ENCODE data around the gene PPP2R5A. TPM values are rescaled to one million over a fixed set of nuclear protein-coding genes. Genes with fewer than 3 reads are reported as not detected.

The PPP2R5A gene
- total and polyA plus RNA-seq, 2 of the 13 experiments (the other 11 are each of a cell fraction or from before 2014, with no cell fraction given), result 22.0 to 31.4 TPM

DNA sequence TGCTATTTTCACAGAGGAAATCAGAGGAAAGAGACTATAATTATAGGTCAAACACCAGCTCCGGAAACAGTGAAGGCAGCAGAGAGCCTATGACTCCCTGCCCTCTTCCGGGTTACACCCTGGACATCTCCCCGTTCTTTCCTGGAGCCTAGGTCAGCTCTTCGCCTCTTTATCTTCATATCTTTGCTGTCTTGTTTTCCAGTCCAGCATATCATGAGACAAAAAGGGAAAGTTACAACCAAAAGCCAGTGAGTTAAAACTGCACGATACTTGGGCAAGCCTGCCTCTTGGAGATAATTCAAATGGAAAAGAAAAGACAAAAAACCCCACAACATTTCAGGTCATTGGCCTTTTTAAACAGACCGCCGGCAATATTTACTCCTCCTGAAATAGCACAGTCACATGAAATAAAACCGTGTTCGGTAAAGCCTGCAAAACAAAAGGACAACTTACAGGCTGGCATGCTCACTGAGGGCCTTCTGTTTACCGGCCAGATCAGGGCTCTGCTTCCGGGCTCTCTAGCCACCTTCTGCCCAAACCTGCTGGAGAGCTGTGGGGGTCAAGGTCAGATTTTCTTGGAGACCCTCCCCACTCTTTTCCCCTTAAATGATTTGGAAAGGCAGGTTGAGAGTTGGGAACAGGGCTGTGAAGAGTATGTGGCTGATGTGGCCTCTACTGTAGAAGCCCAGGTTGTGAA, 42.8 kb upstream of the PPP2R5A start (continued):
- TF ChIP-seq ZMAT3 (CRISPR knock-in tag; conservative IDR thresholded peaks at IDR 0.05) (no peak), ZNF597 (CRISPR knock-in tag; IDR thresholded peaks at IDR 0.05) (no peak), ZNF605 (CRISPR knock-in tag; IDR thresholded peaks at IDR 0.05) (no peak), POGZ (CRISPR knock-in tag; IDR thresholded peaks at IDR 0.05) (no peak; the same call in 1 of the 2 replicates), ZNF556 (CRISPR knock-in tag; IDR thresholded peaks at IDR 0.05; ENCODE audit: borderline replicate concordance) (no peak), FOXM1 (CRISPR knock-in tag; IDR thresholded peaks at IDR 0.05) (no peak), GPN1 (CRISPR knock-in tag; IDR thresholded peaks at IDR 0.05; ENCODE audit: borderline replicate concordance) (no peak), MXD4 (CRISPR knock-in tag; IDR thresholded peaks at IDR 0.05) (peak; percentile 19; the same call in 1 of the 2 replicates), ATF7-NPFF (CRISPR knock-in tag; IDR thresholded peaks at IDR 0.05; ENCODE audit: low read depth) (no peak), ZNF790 (CRISPR knock-in tag; IDR thresholded peaks at IDR 0.05; ENCODE audit: borderline replicate concordance) (no peak), RXRA (CRISPR knock-in tag; IDR thresholded peaks at IDR 0.05) (peak; percentile 82; the same call in 1 of the 2 replicates), USF2 (IDR thresholded peaks at IDR 0.05; ENCODE audit: low read depth, low read length) (no peak), USF2 (CRISPR knock-in tag; IDR thresholded peaks at IDR 0.05; ENCODE audit: borderline replicate concordance) (no peak), ZMYM2 (CRISPR knock-in tag; IDR thresholded peaks at IDR 0.05) (no peak), PPARG (CRISPR knock-in tag; conservative IDR thresholded peaks at IDR 0.05) (no peak), ZNF224 (CRISPR knock-in tag; IDR thresholded peaks at IDR 0.05) (peak; percentile 46; the same call in 1 of the 2 replicates), FLYWCH1 (CRISPR knock-in tag; IDR thresholded peaks at IDR 0.05) (no peak), MZF1 (CRISPR knock-in tag; IDR thresholded peaks at IDR 0.05; ENCODE audit: borderline replicate concordance) (no peak), POLR2AphosphoS2 (IDR thresholded peaks at IDR 0.05; ENCODE audit: low read depth, low read length) (no peak)
- TF ChIP-seq, protein P1, sequence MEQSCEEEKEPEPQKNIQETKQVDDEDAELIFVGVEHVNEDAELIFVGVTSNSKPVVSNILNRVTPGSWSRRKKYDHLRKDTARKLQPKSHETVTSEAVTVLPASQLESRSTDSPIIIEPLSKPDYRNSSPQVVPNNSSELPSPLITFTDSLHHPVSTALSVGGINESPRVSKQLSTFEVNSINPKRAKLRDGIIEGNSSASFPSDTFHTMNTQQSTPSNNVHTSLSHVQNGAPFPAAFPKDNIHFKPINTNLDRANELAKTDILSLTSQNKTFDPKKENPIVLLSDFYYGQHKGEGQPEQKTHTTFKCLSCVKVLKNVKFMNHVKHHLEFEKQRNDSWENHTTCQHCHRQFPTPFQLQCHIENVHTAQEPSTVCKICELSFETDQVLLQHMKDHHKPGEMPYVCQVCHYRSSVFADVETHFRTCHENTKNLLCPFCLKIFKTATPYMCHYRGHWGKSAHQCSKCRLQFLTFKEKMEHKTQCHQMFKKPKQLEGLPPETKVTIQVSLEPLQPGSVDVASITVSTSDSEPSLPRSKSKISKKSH (CRISPR knock-in tag; IDR thresholded peaks at IDR 0.05; ENCODE audit: borderline replicate concordance), result no peak
- TF ChIP-seq, protein P2, sequence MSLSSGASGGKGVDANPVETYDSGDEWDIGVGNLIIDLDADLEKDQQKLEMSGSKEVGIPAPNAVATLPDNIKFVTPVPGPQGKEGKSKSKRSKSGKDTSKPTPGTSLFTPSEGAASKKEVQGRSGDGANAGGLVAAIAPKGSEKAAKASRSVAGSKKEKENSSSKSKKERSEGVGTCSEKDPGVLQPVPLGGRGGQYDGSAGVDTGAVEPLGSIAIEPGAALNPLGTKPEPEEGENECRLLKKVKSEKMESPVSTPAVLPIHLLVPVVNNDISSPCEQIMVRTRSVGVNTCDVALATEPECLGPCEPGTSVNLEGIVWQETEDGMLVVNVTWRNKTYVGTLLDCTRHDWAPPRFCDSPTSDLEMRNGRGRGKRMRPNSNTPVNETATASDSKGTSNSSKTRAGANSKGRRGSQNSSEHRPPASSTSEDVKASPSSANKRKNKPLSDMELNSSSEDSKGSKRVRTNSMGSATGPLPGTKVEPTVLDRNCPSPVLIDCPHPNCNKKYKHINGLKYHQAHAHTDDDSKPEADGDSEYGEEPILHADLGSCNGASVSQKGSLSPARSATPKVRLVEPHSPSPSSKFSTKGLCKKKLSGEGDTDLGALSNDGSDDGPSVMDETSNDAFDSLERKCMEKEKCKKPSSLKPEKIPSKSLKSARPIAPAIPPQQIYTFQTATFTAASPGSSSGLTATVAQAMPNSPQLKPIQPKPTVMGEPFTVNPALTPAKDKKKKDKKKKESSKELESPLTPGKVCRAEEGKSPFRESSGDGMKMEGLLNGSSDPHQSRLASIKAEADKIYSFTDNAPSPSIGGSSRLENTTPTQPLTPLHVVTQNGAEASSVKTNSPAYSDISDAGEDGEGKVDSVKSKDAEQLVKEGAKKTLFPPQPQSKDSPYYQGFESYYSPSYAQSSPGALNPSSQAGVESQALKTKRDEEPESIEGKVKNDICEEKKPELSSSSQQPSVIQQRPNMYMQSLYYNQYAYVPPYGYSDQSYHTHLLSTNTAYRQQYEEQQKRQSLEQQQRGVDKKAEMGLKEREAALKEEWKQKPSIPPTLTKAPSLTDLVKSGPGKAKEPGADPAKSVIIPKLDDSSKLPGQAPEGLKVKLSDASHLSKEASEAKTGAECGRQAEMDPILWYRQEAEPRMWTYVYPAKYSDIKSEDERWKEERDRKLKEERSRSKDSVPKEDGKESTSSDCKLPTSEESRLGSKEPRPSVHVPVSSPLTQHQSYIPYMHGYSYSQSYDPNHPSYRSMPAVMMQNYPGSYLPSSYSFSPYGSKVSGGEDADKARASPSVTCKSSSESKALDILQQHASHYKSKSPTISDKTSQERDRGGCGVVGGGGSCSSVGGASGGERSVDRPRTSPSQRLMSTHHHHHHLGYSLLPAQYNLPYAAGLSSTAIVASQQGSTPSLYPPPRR (CRISPR knock-in tag; IDR thresholded peaks at IDR 0.05; ENCODE audit: borderline replicate concordance), result peak; percentile 33; the same call in 1 of the 2 replicates

Measured in HepG2 (cell line).